ENCODE measurements around the gene TCF4.
"Not testable (repeated sequence)": the region's sequence is repeated elsewhere in the genome, so short reads cannot be mapped to it uniquely, and the experiment has no call there.

The TCF4 gene

DNA sequence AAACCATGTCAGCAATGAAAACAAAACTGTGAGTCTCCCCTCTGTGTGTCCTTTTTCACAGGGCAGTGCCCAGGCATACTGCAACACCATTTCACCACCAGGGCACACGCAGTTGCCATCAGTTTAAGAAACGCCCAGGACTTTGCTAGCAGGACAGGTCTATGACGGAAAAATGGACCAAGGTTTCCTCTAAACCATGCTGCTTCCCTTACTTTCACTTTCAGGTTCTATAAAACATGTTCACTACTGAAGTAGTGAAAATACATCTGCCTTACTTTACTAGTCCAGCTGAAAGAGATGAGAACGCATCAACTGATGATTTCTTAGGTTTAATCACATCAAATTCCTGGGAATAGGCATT lies 110.5 kb downstream of the TCF4 start:
- Histone ChIP-seq H3K9ac (ENCODE audit: low read length) (peak overlapping the region; percentile 9), H3K4me3 (ENCODE audit: low read length) (peak overlapping the region; percentile 9), H3K27me3 (ENCODE audit: control insufficient read depth, insufficient read depth, low read length) (no peaks in the 10 kb centered on the region), H3K9me3 (ENCODE audit: control insufficient read depth, low read length) (no peaks in the 10 kb centered on the region), H3K36me3 (ENCODE audit: control insufficient read depth, insufficient read depth, low read length) (no peaks in the 10 kb centered on the region), H3K4me1 (ENCODE audit: control insufficient read depth, insufficient read depth, low read length) (no peaks in the 10 kb centered on the region)

- Histone ChIP-seq H3K36me3 (ENCODE audit: control insufficient read depth, insufficient read depth, low read length) (no peaks in the 10 kb centered on the region), H3K9ac (ENCODE audit: low read length) (no peak overlapping the region), H3K4me3 (ENCODE audit: low read length) (no peak overlapping the region), H3K27me3 (ENCODE audit: control insufficient read depth, insufficient read depth, low read length) (no peaks in the 10 kb centered on the region), H3K9me3 (ENCODE audit: control insufficient read depth, low read length) (no peaks in the 10 kb centered on the region), H3K4me1 (ENCODE audit: control insufficient read depth, insufficient read depth, low read length) (no peaks in the 10 kb centered on the region)
Measured at GRCh38 chr18:55475916-55476315, 112.1 kb downstream of the TCF4 start.

GRCh38 chr18:55475467-55475866 lies 112.5 kb downstream of the TCF4 start:
- no peaks in the 10 kb centered on the region for H3K36me3 ChIP-seq (ENCODE audit: control insufficient read depth, insufficient read depth, low read length)
- H3K9ac ChIP-seq (ENCODE audit: low read length): no peak overlapping the region
- H3K4me1 ChIP-seq (ENCODE audit: control insufficient read depth, insufficient read depth, low read length): no peaks in the 10 kb centered on the region
- no peaks in the 10 kb centered on the region for H3K27me3 ChIP-seq (ENCODE audit: control insufficient read depth, insufficient read depth, low read length)
- H3K9me3 ChIP-seq (ENCODE audit: control insufficient read depth, low read length): no peaks in the 10 kb centered on the region
- no peak overlapping the region for H3K4me3 ChIP-seq (ENCODE audit: low read length)

DNA sequence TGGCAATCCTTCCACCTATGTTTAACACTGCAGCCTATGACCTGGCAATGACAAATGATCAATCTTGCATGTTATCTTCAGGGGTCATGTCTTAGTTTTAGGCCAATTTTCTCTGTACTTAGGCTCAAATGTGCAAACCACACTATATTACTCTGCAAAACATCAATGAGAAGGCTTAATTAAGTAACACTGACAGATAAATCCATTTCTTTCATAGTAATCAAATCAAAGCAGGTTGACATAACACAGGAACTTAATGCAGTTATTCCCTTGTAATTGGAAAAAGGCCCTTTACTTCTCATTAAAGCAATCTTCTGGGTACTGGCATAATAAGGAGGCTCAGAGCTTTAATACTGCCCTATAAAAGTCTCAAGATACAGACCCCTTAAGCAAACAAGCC lies 114.4 kb downstream of the TCF4 start:
- no peak overlapping the region for H3K4me3 ChIP-seq (ENCODE audit: low read length)
- H3K9ac ChIP-seq (ENCODE audit: low read length): no peak overlapping the region
- no peaks in the 10 kb centered on the region for H3K36me3 ChIP-seq (ENCODE audit: control insufficient read depth, insufficient read depth, low read length)
- H3K27me3 ChIP-seq (ENCODE audit: control insufficient read depth, insufficient read depth, low read length): no peaks in the 10 kb centered on the region
- no peaks in the 10 kb centered on the region for H3K9me3 ChIP-seq (ENCODE audit: control insufficient read depth, low read length)
- H3K4me1 ChIP-seq (ENCODE audit: control insufficient read depth, insufficient read depth, low read length): no peaks in the 10 kb centered on the region

- Histone ChIP-seq H3K9me3 (ENCODE audit: control insufficient read depth, low read length) (no peaks in the 10 kb centered on the region), H3K27me3 (ENCODE audit: control insufficient read depth, insufficient read depth, low read length) (no peaks in the 10 kb centered on the region), H3K4me1 (ENCODE audit: control insufficient read depth, insufficient read depth, low read length) (no peaks in the 10 kb centered on the region), H3K9ac (ENCODE audit: low read length) (no peak overlapping the region), H3K4me3 (ENCODE audit: low read length) (no peak overlapping the region), H3K36me3 (ENCODE audit: control insufficient read depth, insufficient read depth, low read length) (no peaks in the 10 kb centered on the region)
Measured at GRCh38 chr18:55473058-55473457, 114.9 kb downstream of the TCF4 start.

DNA sequence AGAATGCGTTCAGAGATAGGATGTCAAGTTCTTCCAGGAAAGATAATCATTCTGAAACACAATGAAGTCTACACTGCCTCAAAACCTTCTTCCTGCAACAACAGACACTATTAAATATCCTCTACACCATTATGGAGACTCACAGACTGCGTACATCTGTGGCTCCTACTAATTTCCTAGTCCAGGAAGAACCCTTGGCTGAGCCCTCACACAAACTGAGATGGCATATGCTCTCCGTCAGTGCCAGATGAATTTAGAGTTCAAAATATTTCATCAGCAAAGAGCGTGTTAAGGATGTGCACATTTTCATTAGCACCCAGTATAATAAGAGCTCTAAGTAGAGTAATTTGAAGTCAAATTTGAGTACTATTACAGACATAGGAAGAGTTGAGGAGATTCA lies 117.2 kb downstream of the TCF4 start:
- H3K36me3 ChIP-seq (ENCODE audit: control insufficient read depth, insufficient read depth, low read length): no peaks in the 10 kb centered on the region
- H3K9ac ChIP-seq (ENCODE audit: low read length): no peak overlapping the region
- no peak overlapping the region for H3K4me3 ChIP-seq (ENCODE audit: low read length)
- H3K9me3 ChIP-seq (ENCODE audit: control insufficient read depth, low read length): no peaks in the 10 kb centered on the region
- no peaks in the 10 kb centered on the region for H3K27me3 ChIP-seq (ENCODE audit: control insufficient read depth, insufficient read depth, low read length)
- H3K4me1 ChIP-seq (ENCODE audit: control insufficient read depth, insufficient read depth, low read length): no peaks in the 10 kb centered on the region

DNA sequence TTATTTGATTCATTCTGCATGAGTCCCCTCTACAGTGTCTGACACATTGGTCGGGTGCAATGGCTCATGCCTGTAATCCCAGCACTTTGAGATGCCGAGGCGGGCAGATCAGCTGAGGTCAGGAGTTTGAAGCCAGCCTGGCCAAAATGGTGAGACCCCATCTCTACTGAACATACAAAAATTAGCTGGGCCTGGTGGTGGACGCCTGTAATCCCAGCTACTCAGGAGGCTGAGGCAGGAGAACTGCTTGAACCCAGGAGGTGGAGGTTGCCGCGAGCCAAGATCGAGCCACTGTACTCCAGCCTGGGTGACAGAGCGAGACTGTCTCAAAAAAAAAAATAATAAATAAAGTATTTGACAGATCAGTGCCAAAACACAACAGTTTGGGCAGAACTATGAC lies 118.9 kb downstream of the TCF4 start:
- not testable (repeated sequence) for H3K9ac ChIP-seq (ENCODE audit: low read length); H3K9me3 ChIP-seq (ENCODE audit: control insufficient read depth, low read length); H3K36me3 ChIP-seq (ENCODE audit: control insufficient read depth, insufficient read depth, low read length); H3K4me3 ChIP-seq (ENCODE audit: low read length); H3K4me1 ChIP-seq (ENCODE audit: control insufficient read depth, insufficient read depth, low read length); H3K27me3 ChIP-seq (ENCODE audit: control insufficient read depth, insufficient read depth, low read length)

GRCh38 chr18:55466789-55467188 lies 121.2 kb downstream of the TCF4 start:
- no peaks in the 10 kb centered on the region for H3K4me1 ChIP-seq (ENCODE audit: control insufficient read depth, insufficient read depth, low read length)
- no peaks in the 10 kb centered on the region for H3K9me3 ChIP-seq (ENCODE audit: control insufficient read depth, low read length)
- H3K4me3 ChIP-seq (ENCODE audit: low read length): no peak overlapping the region
- no peak overlapping the region for H3K9ac ChIP-seq (ENCODE audit: low read length)
- H3K36me3 ChIP-seq (ENCODE audit: control insufficient read depth, insufficient read depth, low read length): no peaks in the 10 kb centered on the region
- no peaks in the 10 kb centered on the region for H3K27me3 ChIP-seq (ENCODE audit: control insufficient read depth, insufficient read depth, low read length)

- Histone ChIP-seq H3K9ac (ENCODE audit: low read length) (no peak overlapping the region), H3K4me1 (ENCODE audit: control insufficient read depth, insufficient read depth, low read length) (no peaks in the 10 kb centered on the region), H3K36me3 (ENCODE audit: control insufficient read depth, insufficient read depth, low read length) (no peaks in the 10 kb centered on the region), H3K4me3 (ENCODE audit: low read length) (no peak overlapping the region), H3K27me3 (ENCODE audit: control insufficient read depth, insufficient read depth, low read length) (no peaks in the 10 kb centered on the region), H3K9me3 (ENCODE audit: control insufficient read depth, low read length) (no peaks in the 10 kb centered on the region)
Measured at GRCh38 chr18:55465313-55465712, 122.7 kb downstream of the TCF4 start.

DNA sequence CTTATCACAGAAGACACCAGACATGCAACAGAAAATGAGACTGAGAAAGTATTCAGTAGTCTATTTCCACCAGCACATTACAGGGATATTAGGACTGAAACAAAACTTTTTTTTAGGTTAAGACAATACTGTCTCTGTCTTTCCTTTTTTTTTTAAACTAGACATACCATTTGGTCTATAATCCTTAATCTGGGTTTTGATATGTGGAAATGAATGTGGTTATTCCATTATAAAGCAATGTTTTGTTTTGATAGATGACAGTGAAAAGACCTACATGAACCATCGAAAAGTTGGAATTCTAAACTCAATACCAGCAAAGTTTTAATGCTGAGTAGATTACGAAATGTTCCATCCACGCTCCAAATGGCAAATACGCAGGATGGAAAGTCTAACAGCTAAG lies 123.4 kb downstream of the TCF4 start:
- H3K36me3 ChIP-seq (ENCODE audit: control insufficient read depth, insufficient read depth, low read length): no peaks in the 10 kb centered on the region
- no peaks in the 10 kb centered on the region for H3K9me3 ChIP-seq (ENCODE audit: control insufficient read depth, low read length)
- no peak overlapping the region for H3K9ac ChIP-seq (ENCODE audit: low read length)
- no peak overlapping the region for H3K4me3 ChIP-seq (ENCODE audit: low read length)
- no peaks in the 10 kb centered on the region for H3K4me1 ChIP-seq (ENCODE audit: control insufficient read depth, insufficient read depth, low read length)
- no peaks in the 10 kb centered on the region for H3K27me3 ChIP-seq (ENCODE audit: control insufficient read depth, insufficient read depth, low read length)

- no peaks in the 10 kb centered on the region for H3K9me3 ChIP-seq (ENCODE audit: control insufficient read depth, low read length)
- H3K27me3 ChIP-seq (ENCODE audit: control insufficient read depth, insufficient read depth, low read length): no peaks in the 10 kb centered on the region
- H3K4me3 ChIP-seq (ENCODE audit: low read length): no peak overlapping the region
- H3K36me3 ChIP-seq (ENCODE audit: control insufficient read depth, insufficient read depth, low read length): no peaks in the 10 kb centered on the region
- no peaks in the 10 kb centered on the region for H3K4me1 ChIP-seq (ENCODE audit: control insufficient read depth, insufficient read depth, low read length)
- H3K9ac ChIP-seq (ENCODE audit: low read length): no peak overlapping the region
Measured at GRCh38 chr18:55462652-55463051, 125.3 kb downstream of the TCF4 start.

- H3K27me3 ChIP-seq (ENCODE audit: control insufficient read depth, insufficient read depth, low read length): no peaks in the 10 kb centered on the region
- H3K9me3 ChIP-seq (ENCODE audit: control insufficient read depth, low read length): no peaks in the 10 kb centered on the region
- no peaks in the 10 kb centered on the region for H3K4me1 ChIP-seq (ENCODE audit: control insufficient read depth, insufficient read depth, low read length)
- no peak overlapping the region for H3K9ac ChIP-seq (ENCODE audit: low read length)
- H3K4me3 ChIP-seq (ENCODE audit: low read length): no peak overlapping the region
- no peaks in the 10 kb centered on the region for H3K36me3 ChIP-seq (ENCODE audit: control insufficient read depth, insufficient read depth, low read length)
Measured at GRCh38 chr18:55461848-55462247, 126.1 kb downstream of the TCF4 start.

- Histone ChIP-seq H3K4me1 (ENCODE audit: control insufficient read depth, insufficient read depth, low read length) (no peaks in the 10 kb centered on the region), H3K4me3 (ENCODE audit: low read length) (no peak overlapping the region), H3K36me3 (ENCODE audit: control insufficient read depth, insufficient read depth, low read length) (no peaks in the 10 kb centered on the region), H3K9me3 (ENCODE audit: control insufficient read depth, low read length) (no peaks in the 10 kb centered on the region), H3K9ac (ENCODE audit: low read length) (no peak overlapping the region), H3K27me3 (ENCODE audit: control insufficient read depth, insufficient read depth, low read length) (no peaks in the 10 kb centered on the region)
Measured at GRCh38 chr18:55458456-55459203, 129.4 kb downstream of the TCF4 start.

Measured in mucosa of stomach (tissue), 1 donor.